K562 (cell line): ENCODE results near the gene RNU11. TPM values are rescaled to one million over a fixed set of nuclear protein-coding genes. Genes with fewer than 3 reads are reported as not detected.

Experiments used
- ATF7 ChIP-seq: fragments of 450-650 bp; IDR thresholded peaks from 2 replicates; pipeline ENCODE4 v1.7.1; 2014; ENCODE audit warnings: mild to moderate bottlenecking, moderate library complexity
- BRF1 ChIP-seq: IDR thresholded peaks from 3 replicates; pipeline ENCODE4 v1.6.1; 2011; ENCODE audit warnings: borderline replicate concordance, mild to moderate bottlenecking; ENCODE audit not compliant: insufficient read length; ENCODE audit errors: extremely low read depth
- COPS2 ChIP-seq: fragments of 450-650 bp; conservative IDR thresholded peaks from 2 replicates; pipeline ENCODE4 v1.6.1; 2016; ENCODE audit warnings: mild to moderate bottlenecking, moderate library complexity
- DACH1 ChIP-seq: fragments of 450-650 bp; IDR thresholded peaks from 2 replicates; pipeline ENCODE4 v1.6.1; 2018; ENCODE audit not compliant: partially characterized antibody
- E2F6 ChIP-seq, 2 experiments: IDR thresholded peaks; 2 replicates each; pipeline ENCODE4 v1.6.1; 2011; ENCODE audit warnings: borderline replicate concordance in 1 of 2, control low read depth in 1 of 2, low read depth in 1 of 2, low read length in 1 of 2, mild to moderate bottlenecking in 1 of 2, mixed read lengths in 1 of 2, moderate library complexity in 1 of 2; ENCODE audit not compliant: insufficient read depth in 1 of 2, insufficient read length in 1 of 2, poor library complexity in 1 of 2, severe bottlenecking in 1 of 2; ENCODE audit errors: extremely low read depth in 1 of 2
- HDAC6 ChIP-seq: IDR thresholded peaks from 2 replicates; pipeline ENCODE4 v1.6.1; 2012; ENCODE audit warnings: low read depth, mild to moderate bottlenecking, control low read depth, inconsistent platforms, low read length, moderate library complexity
- HES1 ChIP-seq: fragments of 450-650 bp; IDR thresholded peaks from 2 replicates; pipeline ENCODE4 v1.6.1; 2016; ENCODE audit warnings: low read depth, mild to moderate bottlenecking, moderate library complexity
- HSF4 ChIP-seq: fragments of 250-450 bp; sonication (Bioruptor Pico); IDR thresholded peaks from 2 replicates; pipeline ENCODE4 v2.1.2; 2022; ENCODE audit warnings: mild to moderate bottlenecking, moderate library complexity, borderline replicate concordance
- KHSRP ChIP-seq: fragments of 450-650 bp; IDR thresholded peaks from 2 replicates; pipeline ENCODE4 v1.6.1; 2017
- MAZ ChIP-seq, 2 experiments: fragments of 450-650 bp in 1 of 2; sonication (generic) in 1 of 2; formaldehyde crosslinking; IDR thresholded peaks in 1 of 2; conservative IDR thresholded peaks in 1 of 2; 2 replicates each; pipeline versions ENCODE4 v1.4.0 to v1.5.0; 2020; ENCODE audit warnings: mild to moderate bottlenecking in 1 of 2, missing genetic modification reagents in 1 of 2
- NFRKB ChIP-seq: fragments of 450-650 bp; IDR thresholded peaks from 2 replicates; pipeline ENCODE4 v1.6.1; 2016; ENCODE audit warnings: low read depth
- NONO ChIP-seq, 2 experiments: fragments of 200-400 bp in 1 of 2; fragments of 450-650 bp in 1 of 2; formaldehyde crosslinking in 1 of 2; IDR thresholded peaks; 2 replicates each; pipeline ENCODE4 v1.6.1; 2017; ENCODE audit warnings: low read depth in 2 of 2, mild to moderate bottlenecking in 2 of 2, moderate library complexity in 2 of 2, low read length in 1 of 2
- PHB ChIP-seq: fragments of 250-450 bp; sonication (Bioruptor Pico); IDR thresholded peaks from 2 replicates; pipeline ENCODE4 v1.5.0; 2021
- PHF20 ChIP-seq: fragments of 450-650 bp; IDR thresholded peaks from 2 replicates; pipeline ENCODE4 v1.6.1; 2018; ENCODE audit not compliant: partially characterized antibody
- RCOR1 ChIP-seq, 2 experiments: IDR thresholded peaks; 2 replicates each; pipeline ENCODE4 v1.6.1; 2012; ENCODE audit warnings: low read depth in 2 of 2, low read length in 2 of 2, borderline replicate concordance in 1 of 2, improper control_type of control experiment in 1 of 2
- RUNX1 ChIP-seq: sonication (generic); IDR thresholded peaks from 2 replicates; pipeline ENCODE4 v1.6.1; 2016; ENCODE audit warnings: antibody characterized with exemption, low read depth
- SRSF9 ChIP-seq: fragments of 200-400 bp; formaldehyde crosslinking; IDR thresholded peaks from 2 replicates; pipeline ENCODE4 v1.6.1; 2017; ENCODE audit warnings: low read depth, low read length, borderline replicate concordance
- TEAD2 ChIP-seq: fragments of 450-650 bp; IDR thresholded peaks from 2 replicates; pipeline ENCODE4 v1.6.1; 2016; ENCODE audit warnings: missing genetic modification characterization, control low read depth, missing compliant biosample characterization
- ZC3H4 ChIP-seq: sonication (generic); formaldehyde crosslinking; IDR thresholded peaks from 2 replicates; pipeline ENCODE4 v1.9.0; 2021; ENCODE audit warnings: missing genetic modification reagents, borderline replicate concordance
- ZNF444 ChIP-seq: fragments of 250-450 bp; sonication (Bioruptor Pico); IDR thresholded peaks from 2 replicates; pipeline ENCODE4 v1.4.0; 2020; ENCODE audit warnings: mild to moderate bottlenecking, moderate library complexity
- polyA plus RNA-seq, 8 experiments: library from polyadenylated mRNA; depleted of rRNA in 4 of 8; stranded (reverse) in 5 of 8; unstranded in 3 of 8; fragments of >200 nt; fragmentation: Nextera tagmentation in 2 of 8; fragmentation: Illumina TruSeq in 1 of 8; extraction: Ambion mirVana in 2 of 8; extraction: Trizol in 1 of 8; gene quantifications; 2 replicates each; pipeline versions ENCODE4 v1.2.1 to v1.2.3, GENCODE V29; 2011 to 2014; ENCODE audit warnings: inconsistent platforms in 1 of 8, missing spikeins in 1 of 8
- total RNA-seq, 7 experiments: library from RNA; depleted of rRNA in 6 of 7; stranded (reverse); fragments of >200 nt in 6 of 7; fragmentation: Illumina TruSeq in 2 of 7; extraction: Trizol in 2 of 7; gene quantifications; 2 replicates each; pipeline versions ENCODE4 v1.2.1 to v1.2.3, GENCODE V29; 2011 to 2021; ENCODE audit warnings: low replicate concordance in 1 of 7
- TF ChIP-seq, protein P1 (sequence below): sonication (generic); formaldehyde crosslinking; IDR thresholded peaks from 2 replicates; pipeline ENCODE4 v1.8.1; 2023; ENCODE audit warnings: mild to moderate bottlenecking, missing genetic modification reagents, moderate library complexity
- TF ChIP-seq, protein P2 (sequence below): fragments of 250-450 bp; sonication (Bioruptor Pico); IDR thresholded peaks from 2 replicates; pipeline ENCODE4 v1.9.0; 2021; ENCODE audit warnings: mild to moderate bottlenecking, inconsistent platforms

The RNU11 gene
- total and polyA plus RNA-seq, 9 of the 15 experiments (the other 6 are each of a cell fraction or from before 2014, with no cell fraction given) = not detected

GRCh38 chr1:28642847-28643635 lies 5.4 kb upstream of the RNU11 start, which contains the start of gene TAF12 (continued):
- TF ChIP-seq, protein P1, sequence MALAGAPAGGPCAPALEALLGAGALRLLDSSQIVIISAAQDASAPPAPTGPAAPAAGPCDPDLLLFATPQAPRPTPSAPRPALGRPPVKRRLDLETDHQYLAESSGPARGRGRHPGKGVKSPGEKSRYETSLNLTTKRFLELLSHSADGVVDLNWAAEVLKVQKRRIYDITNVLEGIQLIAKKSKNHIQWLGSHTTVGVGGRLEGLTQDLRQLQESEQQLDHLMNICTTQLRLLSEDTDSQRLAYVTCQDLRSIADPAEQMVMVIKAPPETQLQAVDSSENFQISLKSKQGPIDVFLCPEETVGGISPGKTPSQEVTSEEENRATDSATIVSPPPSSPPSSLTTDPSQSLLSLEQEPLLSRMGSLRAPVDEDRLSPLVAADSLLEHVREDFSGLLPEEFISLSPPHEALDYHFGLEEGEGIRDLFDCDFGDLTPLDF (CRISPR knock-in tag) = peak; percentile 70; the same call in 1 of the 2 replicates
- peak; percentile 80 to 95 for TF ChIP-seq MAZ (CRISPR knock-in tag; conservative IDR thresholded peaks at IDR 0.05 in 1 of 2, IDR thresholded peaks at IDR 0.05 in 1 of 2)
- TF ChIP-seq DACH1 = no peak
- TF ChIP-seq COPS2 = no peak
- 0 out of 2 replicates have a peak, but pooled peaks have one; percentile 18 for TF ChIP-seq TEAD2
- TF ChIP-seq, protein P2, sequence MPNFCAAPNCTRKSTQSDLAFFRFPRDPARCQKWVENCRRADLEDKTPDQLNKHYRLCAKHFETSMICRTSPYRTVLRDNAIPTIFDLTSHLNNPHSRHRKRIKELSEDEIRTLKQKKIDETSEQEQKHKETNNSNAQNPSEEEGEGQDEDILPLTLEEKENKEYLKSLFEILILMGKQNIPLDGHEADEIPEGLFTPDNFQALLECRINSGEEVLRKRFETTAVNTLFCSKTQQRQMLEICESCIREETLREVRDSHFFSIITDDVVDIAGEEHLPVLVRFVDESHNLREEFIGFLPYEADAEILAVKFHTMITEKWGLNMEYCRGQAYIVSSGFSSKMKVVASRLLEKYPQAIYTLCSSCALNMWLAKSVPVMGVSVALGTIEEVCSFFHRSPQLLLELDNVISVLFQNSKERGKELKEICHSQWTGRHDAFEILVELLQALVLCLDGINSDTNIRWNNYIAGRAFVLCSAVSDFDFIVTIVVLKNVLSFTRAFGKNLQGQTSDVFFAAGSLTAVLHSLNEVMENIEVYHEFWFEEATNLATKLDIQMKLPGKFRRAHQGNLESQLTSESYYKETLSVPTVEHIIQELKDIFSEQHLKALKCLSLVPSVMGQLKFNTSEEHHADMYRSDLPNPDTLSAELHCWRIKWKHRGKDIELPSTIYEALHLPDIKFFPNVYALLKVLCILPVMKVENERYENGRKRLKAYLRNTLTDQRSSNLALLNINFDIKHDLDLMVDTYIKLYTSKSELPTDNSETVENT (CRISPR knock-in tag) = peak; percentile 92
- no peak for TF ChIP-seq KHSRP
- TF ChIP-seq BRF1 = no peak
- peak; percentile 97 for TF ChIP-seq NFRKB
- peak; percentile 91 for TF ChIP-seq E2F6 (IDR thresholded peaks at IDR 0.05; ENCODE audit: borderline replicate concordance in 1 of 2, extremely low read depth in 1 of 2, insufficient read depth in 1 of 2, insufficient read length in 1 of 2, low read depth in 1 of 2, low read length in 1 of 2, poor library complexity in 1 of 2, severe bottlenecking in 1 of 2)
- TF ChIP-seq ZC3H4 (CRISPR knock-in tag) = peak; percentile 88; the same call in 1 of the 2 replicates
- TF ChIP-seq RCOR1 (IDR thresholded peaks at IDR 0.05; ENCODE audit: borderline replicate concordance in 1 of 2, low read depth in 2 of 2, low read length in 2 of 2) = peak in 1 of 2 experiments; percentile 44; a peak in 1 of 4 replicates
- no peak for TF ChIP-seq ZNF444
- TF ChIP-seq HSF4 (CRISPR knock-in tag) = no peak
- peak; percentile 88 for TF ChIP-seq PHF20
- no peak; the same call in 1 of the 2 replicates for TF ChIP-seq HES1
- no peak for TF ChIP-seq PHB (CRISPR knock-in tag)
- TF ChIP-seq NONO (IDR thresholded peaks at IDR 0.05; ENCODE audit: low read depth in 2 of 2, low read length in 1 of 2) = no peak
- TF ChIP-seq SRSF9 = no peak
- peak; percentile 89 for TF ChIP-seq ATF7
- no peak; the same call in 1 of the 2 replicates for TF ChIP-seq RUNX1
- TF ChIP-seq HDAC6 = peak; percentile 25; the same call in 1 of the 2 replicates
